Activated T-cell treated with anti-CD3 and anti-CD28 coated beads, Interleukin-2, amount 50 U/mL, for 24 hours (primary cell): ENCODE measurements around the gene PRTN3.

ENCODE experiments used
- DNase-seq: peaks from one replicate; pipeline ENCODE4 v3.0.0-alpha.2; 2020
- H3K27ac Mint-ChIP-seq: 2 replicates; pipeline ENCODE4 v1.8.0; 2020; ENCODE audit warnings: mild to moderate bottlenecking, mixed read lengths
- H3K27me3 Mint-ChIP-seq: 2 replicates; pipeline ENCODE4 v1.8.0; 2020; ENCODE audit warnings: mixed read lengths
- H3K36me3 Mint-ChIP-seq: 2 replicates; pipeline ENCODE4 v1.8.0; 2020; ENCODE audit warnings: low read depth, mixed read lengths
- H3K4me1 Mint-ChIP-seq: 2 replicates; pipeline ENCODE4 v1.8.0; 2020; ENCODE audit warnings: low read depth, mixed read lengths
- H3K4me3 Mint-ChIP-seq: 2 replicates; pipeline ENCODE4 v1.8.0; 2020; ENCODE audit warnings: mild to moderate bottlenecking, moderate library complexity, mixed read lengths
- H3K9me3 Mint-ChIP-seq: 2 replicates; pipeline ENCODE4 v1.8.0; 2020; ENCODE audit warnings: mixed read lengths

PRTN3 gene

GRCh38 chr19:896434-896833, 55.6 kb downstream of the PRTN3 start:
- Mint-ChIP-seq H3K36me3 (peaks cover 46% of the 10 kb centered on the region), H3K9me3 (no peaks in the 10 kb centered on the region), H3K4me3 (no peak overlapping the region), H3K4me1 (peaks cover 17% of the 10 kb centered on the region), H3K27ac (peak overlapping the region; percentile 29), H3K27me3 (no peaks in the 10 kb centered on the region)
- DNase-seq, result no peak

GRCh38 chr19:896999-897398, 56.2 kb downstream of the PRTN3 start:
- Mint-ChIP-seq H3K4me1 (peaks cover 18% of the 10 kb centered on the region), H3K4me3 (no peak overlapping the region), H3K9me3 (no peaks in the 10 kb centered on the region), H3K36me3 (peaks cover 50% of the 10 kb centered on the region), H3K27me3 (no peaks in the 10 kb centered on the region), H3K27ac (peak overlapping the region; percentile 29)
- DNase-seq, result no peak

DNA sequence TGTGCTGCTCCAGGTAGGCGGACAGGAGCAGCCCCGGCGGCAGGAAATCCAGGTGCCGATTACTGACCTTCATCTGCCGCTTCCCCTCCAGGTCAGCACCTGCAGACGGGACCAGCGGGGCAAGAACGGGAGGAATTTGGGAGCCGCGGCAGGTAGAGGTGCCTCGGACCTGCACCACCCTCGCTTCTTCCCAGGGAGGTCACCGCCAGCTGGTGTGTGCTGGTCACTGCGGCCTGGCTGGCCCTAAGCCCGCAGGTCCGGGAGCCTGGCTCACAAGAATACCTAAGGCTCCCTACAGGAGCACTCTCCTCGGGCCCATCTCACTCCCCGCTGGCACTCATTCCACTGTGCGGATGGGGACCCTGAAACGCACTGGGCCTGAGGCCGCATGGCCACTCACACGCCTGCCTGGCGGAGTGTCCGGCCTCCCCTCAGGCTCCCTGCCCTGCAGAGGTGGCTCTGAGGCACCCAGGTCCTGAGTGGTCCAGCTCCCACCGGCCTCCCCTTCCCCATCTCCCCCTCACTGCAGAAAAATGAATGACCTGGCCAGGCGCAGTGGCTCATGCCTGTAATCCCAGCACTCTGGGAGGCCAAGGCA, 56.7 kb downstream of the PRTN3 start:
- H3K9me3 Mint-ChIP-seq, result no peaks in the 10 kb centered on the region
- H3K36me3 Mint-ChIP-seq, result peaks cover 54% of the 10 kb centered on the region
- peaks cover 18% of the 10 kb centered on the region for H3K4me1 Mint-ChIP-seq
- H3K27ac Mint-ChIP-seq, result no peak overlapping the region
- DNase-seq, result no peak
- no peaks in the 10 kb centered on the region for H3K27me3 Mint-ChIP-seq
- no peak overlapping the region for H3K4me3 Mint-ChIP-seq
